Activated naive CD4-positive, alpha-beta T cell treated with anti-CD3 and anti-CD28 coated beads, Interleukin-2, amount 50 U/mL, for 16 hours (primary cell): Measurements from ENCODE around the gene CDT1.
"Not testable (repeated sequence)": the region's sequence is repeated elsewhere in the genome, so short reads cannot be mapped to it uniquely, and the experiment has no call there.

Source experiments
- DNase-seq: peaks from one replicate; pipeline ENCODE4 v3.0.0-alpha.2; 2020

The CDT1 gene

DNA sequence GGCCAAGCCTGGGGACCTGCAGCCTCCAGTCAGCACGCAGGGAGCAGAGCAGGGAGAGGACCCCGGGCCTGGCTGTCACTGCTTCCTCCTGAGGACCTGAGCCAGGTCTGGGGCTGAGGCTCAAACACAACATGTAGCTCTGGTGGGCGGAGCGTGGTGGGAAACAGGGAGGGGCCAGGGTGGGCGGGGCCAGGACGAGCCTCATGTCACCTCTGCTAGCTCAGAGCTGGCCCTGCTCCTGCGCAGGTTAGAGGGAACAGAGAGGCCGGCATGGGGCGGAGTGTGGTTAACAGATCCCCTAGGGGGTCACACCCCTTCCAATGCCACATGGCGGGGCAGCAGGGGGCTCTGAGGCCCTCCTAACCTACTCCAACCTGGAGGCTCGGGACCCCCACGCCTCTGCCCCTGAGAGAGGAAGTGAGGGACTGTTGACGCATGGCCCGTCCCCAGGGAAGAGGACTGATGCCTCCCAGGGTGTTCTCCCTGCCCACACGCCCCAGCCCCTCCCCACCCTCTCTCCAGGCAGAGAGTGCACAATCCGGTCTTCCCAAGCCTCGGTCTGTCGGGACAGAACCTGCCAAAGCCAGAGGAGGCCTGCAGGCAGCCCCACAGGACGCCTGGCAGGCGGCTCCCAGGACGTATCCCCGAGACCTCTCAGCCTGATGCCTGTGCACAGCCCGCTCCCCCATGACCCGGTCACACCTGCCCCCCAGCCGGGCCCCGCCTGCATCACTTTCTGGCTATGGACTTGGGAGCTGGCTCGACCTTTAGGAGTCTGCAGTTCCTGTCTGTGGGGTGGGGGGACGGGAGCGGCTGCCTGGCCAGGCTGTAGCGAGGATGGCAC, 33.8 kb upstream of the CDT1 start:
- no peak for DNase-seq

DNA sequence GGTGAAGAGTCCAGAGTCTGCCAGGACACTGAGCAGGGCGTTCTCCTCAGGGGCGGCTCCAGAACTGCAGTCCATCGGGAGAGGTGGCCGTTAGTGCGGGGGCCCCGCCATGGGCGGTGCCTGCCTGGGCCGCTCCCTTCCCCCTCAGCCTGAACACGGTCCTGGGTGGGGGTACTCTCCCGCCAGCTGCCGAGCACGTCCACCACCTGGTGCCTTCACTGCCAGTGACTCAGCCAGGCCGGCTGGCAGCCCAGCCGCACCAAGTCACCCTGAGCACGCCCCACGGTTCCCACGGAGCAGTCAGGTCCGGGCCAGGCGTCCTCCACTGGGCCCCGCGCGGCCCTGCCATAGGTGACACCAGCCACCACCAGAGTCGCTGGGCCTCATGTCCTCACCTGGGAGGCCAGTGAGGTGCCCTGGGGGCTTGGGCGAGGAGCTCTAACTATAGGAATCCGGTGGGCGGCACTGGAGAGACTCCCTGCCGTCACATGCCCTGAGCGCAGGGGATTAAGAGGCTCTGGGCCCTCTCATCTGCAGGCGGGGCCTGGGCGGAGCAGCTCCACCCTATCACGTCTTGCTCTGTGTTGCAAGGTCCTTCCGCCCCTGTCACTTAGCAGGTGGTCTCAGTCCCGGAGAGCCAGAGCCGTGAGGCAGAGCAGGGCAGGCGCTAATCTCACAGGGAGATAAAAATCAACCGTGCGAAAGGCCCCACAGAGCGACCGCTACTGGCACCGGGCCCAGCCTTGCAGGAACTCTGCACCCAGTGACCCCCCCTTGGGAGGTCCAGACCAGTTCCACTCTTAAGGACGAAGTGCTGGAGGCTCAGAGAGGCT, 32.9 kb upstream of the CDT1 start:
- DNase-seq: no peak

DNA sequence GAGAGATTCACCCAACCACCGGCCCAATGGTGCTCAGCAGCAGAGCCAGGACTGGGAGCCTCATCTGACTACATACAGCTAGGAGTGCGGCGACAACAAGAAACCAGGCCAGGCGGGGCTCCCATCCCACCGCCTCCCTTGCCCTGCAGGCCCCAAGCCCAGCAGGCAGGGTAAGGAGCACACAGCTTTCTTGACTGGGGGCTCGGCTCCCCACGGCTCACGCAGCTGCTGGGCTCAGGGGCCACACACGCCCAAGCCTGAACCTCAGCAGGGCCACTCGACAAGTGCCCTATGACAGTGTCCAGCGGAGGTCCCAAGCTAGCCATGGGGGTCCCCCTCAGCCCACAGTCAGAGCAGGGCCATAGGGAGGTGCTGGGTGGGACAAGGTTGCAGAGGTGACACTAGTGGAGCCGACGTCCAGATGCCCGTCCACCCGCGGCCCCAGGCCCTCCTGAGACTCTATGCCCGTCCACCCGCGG, 32.3 kb upstream of the CDT1 start:
- DNase-seq: no peak

DNA sequence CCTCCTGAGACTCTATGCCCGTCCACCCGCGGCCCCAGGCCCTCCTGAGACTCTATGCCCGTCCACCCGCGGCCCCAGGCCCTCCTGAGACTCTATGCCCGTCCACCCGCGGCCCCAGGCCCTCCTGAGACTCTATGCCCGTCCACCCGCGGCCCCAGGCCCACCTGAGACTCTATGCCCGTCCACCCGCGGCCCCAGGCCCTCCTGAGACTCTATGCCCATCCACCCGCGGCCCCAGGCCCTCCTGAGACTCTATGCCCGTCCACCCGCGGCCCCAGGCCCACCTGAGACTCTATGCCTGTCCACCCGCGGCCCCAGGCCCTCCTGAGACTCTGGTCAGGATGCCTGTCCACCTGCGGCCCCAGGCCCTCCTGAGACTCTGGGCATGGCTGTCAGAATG, 31.8 kb upstream of the CDT1 start:
- DNase-seq: not testable (repeated sequence)

DNA sequence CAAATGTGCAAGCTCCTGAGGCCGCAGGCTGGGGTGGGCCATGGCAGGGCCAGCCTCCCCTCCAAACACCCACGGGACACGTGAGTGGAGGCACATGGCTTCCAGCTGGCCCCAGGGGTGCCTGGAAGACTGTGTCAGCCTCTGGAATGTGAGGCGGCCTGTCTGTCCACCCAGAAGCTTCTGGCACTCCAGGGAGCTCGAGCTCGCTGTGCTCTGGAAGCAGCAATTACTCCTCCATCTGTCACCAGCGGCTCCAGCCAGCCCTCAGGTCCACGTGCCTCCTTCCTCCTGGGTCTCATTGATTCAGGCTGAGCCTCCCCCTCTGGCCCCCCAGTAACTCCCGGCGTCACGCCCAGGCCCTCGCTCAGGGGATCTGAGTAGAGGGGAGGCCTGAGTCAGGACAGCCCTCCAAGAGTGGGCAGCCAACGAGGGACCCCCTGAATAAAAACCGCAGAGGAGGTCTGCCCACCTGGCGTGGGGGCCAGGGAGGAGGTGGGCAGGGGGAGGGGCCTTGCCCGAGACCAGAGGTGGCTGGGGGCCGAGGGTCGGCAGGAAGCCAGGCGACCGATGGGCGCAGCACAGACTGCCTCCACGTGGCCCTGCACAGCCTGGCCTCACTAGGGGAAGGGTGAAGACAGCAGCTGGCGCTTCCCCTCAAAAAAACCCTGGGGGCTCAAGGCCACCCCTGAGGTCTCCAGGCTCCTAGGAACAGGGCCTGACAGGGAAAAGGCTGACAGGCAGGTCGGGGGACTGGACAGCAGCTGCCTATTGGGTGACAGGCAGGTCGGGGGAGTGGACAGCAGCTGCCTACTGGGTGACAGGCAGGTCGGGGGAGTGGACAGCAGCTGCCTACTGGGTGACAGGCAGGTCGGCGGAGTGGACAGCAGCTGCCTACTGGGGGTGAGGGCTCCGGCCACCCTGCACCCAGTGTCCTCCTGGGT, 30.4 kb upstream of the CDT1 start:
- no peak for DNase-seq

DNA sequence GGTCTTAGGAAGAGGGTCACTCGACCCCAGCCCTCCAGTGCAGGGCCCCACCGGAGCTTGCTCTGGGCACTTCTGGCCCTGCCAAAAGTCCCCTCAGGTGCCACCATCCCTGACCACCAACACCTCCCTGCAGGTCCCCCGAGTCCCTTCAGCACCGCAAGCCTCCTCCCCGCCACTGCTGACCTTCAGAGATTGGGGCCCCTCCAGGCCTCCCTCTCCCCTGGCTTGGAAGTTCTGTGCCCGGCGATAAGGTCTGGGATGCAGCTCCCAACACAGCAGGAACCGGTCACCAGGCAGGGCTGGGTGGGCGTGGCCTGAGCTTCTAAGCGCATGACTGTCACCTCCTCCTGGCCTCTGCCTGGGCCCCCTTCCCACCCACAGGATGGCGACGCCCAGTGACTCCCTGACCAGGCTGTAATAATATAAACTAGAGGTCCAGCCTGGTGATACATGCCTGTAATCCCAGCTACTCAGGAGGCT, 29.7 kb upstream of the CDT1 start:
- DNase-seq: no peak

DNA sequence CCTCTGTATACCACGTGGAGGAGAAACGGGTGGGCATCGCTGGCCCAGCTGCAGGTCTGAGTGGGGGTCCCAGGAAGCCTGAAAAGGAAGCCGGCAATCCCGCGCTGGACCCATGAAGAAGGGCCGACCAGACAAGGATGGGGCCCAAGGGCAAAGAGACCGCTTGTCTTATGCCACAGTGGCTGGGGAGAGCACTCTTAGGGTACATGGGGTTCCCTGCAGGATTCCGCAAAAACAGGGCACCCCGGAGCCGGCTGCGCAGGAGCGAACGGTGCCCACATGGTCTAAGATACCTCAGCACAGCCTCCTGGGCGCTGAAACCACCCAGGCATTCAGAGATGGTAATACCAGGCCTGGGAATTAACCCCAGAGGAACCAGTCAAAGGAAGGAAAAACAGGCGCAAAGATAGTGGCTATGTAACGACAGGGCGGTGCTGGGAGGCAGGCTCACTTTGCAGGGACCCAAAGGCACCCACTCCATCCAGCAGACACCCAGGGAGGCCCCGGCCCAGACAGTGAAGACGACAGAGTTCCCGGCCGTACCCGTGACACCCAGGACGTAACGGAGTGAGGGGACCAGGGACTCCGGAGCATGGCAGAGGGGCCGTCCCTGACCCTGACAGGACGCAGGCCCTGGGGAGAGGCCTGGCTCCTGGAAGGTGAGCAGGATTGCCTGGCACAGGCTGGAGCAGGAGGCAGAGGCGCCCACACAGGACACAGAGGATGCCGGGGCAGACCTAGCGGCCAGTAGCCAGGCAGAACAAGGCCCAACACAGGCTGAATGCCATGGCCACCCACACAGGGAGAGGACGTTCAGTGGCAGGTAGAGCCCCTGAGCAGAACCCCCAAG, 28.8 kb upstream of the CDT1 start:
- no peak for DNase-seq

DNA sequence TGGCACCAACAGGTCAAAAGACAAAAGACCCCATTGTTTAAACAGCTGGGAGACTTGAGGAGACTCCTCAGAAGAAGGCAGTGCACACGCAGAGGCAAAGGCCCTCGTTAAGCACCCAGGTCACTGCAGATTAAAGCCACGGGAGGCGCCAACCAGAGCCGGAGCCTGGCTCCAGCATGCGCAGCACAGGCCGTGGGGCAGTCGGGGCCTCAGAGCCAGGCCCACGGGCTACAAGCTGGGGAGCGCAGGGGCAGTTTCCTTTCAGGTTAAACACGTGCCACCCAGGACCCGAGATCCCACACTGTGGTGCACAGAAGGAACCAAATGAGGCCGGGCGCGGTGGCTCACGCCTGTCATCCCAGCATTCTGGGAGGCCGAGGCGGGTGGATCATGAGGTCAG, 27.8 kb upstream of the CDT1 start:
- no peak for DNase-seq

DNA sequence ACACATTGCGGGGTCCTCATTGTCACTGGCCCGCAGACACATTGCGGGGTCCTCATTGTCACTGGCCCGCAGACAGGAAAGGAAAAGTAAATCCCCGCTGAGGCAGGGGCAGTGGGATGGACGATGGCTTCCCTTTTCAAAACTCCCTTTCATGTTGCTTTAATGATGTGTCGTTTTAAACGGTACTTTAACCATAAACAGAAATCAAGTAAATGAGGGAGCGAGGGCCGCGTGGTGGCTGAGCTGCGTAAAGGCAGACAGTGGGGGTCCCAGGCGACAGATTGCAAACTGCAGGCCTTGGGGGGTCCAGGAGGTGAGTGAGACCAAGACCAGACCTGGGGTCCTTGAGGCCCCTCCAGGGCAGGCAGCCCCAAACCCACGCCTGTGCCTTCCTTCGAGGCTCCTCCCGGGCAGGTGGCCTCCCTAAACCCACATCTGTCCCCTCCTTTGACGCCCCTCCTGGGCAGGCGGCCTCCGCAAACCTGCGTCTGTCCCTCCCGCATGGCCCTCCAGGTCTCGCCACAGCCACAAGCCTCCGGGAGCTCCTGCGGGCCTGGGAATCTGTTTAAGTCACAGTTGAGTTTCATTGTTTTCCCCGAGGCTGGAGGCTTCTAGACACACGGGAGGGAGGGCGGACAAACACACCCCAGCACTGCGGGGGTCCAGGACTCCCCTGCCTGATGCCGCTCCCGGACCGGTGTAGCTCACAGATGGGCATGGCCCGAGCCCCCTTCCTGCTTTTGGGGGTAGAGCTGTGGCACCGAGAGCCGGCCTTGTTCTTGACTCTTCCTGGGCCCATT, 25.9 kb upstream of the CDT1 start:
- DNase-seq: no peak

DNA sequence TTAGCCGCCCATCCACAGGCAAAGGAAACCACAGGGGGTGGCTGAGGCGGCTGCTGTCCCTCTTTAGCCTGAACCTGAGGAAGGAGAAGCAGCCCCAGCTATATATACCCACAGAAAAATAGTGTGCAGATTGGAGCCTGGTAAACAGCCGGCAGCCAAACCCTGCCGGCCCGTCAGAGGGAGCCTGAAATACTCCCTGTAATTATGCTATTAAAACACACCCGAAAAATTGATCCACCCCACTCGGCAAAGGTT, 25.4 kb upstream of the CDT1 start:
- no peak for DNase-seq

DNA sequence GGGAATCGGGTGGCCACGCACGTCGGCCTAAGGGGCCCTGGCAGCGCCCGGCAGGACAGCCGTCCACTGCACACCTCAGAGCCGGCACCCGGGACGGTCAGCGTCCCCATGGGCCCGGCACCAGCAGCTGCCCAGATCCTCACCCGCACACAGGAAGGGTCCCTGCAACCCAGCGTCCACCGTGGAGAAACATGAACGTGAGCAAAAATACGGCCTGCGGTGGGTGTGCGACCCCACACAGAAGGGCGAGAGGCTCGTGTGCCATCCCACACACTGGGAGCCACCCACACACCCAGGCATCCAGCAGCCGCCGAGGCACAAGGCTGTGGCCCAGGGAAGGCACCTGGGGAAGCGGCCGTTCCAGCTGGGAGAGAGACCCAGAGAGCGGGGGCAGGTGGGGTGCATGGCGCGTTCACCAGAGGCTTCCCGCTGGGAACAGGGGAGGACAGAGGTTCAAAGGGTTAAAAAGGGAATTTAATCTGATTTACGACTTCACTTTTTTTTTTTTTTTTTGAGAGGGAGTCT, 25.0 kb upstream of the CDT1 start:
- DNase-seq: no peak

DNA sequence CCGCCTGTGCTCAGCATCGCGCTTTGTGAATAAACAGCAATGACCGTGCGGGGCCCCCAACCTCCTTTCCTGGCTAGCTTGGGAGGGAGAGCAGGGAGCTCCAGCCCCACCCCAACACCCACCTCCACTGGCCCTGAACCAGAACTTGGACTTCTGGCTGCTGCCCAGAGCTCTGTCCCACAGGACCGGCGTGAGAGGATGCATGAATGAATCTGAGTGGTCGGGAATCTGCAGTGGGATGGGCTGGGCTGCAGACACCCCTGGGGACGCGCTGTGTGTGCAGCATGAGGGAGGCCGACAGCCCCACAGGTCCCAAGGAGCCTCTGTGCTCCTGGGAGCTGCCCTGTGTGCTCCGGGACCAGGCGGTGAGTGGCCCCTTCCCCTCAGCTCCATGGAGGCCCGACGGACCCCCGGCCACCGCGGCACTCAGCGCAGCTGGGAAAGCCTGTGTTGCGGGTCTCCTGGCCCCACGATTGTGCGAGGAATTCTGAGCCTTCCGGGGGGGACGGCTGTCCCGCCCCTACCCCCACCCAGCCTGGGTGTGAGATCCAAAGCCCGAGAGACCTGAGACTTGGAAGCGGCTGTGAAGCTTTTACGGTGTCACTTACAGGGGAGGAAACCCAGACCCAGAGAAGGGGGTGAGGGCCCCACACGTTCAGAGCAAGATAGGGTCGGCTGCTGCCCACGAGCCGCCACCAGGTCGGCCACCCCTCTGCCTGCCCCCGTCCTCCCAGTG, 24.0 kb upstream of the CDT1 start:
- no peak for DNase-seq

DNA sequence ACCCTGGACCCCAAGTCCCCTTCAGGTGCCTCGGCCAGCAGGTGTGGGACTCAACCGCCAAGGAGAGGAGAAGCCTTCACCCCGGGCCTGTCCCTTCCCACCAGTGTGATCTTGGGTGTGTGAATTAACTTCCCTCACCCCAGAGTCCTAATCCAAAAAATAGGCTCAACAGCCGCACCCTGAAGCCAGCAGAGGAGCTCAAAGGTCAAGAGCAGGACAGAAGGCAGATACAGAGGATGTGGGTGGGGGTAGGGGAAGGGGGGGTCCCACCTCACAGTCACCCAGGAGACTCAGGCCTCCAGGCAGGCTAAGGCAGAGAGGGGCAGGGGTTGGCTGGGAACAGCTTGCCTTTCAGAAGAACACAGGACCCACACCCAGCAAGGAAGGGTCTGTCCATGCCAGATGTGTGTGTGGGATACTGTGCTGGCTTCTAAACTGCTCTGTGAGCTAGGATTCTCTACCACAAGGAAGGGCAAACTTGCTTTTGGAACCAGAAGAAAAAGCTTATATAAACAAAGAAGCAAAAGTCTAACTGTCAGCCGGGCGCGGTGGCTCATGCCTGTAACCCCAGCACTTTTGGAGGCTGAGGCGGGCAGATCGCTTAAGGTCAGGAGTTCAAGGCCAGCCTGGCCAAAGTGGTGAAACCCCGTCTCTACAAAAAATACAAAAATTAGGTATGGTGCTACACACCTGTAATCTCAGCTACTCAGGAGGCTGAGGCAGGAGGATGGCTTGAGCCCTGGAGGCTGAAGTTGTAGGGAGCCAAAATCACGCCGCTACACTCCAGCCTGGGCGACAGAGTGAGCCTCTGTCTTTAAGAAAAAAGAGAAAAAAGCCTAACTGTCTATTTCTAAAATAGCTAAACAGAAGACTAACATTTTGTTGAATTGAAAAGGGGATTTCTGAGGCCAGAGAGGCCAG, 23.2 kb upstream of the CDT1 start:
- DNase-seq: no peak

DNA sequence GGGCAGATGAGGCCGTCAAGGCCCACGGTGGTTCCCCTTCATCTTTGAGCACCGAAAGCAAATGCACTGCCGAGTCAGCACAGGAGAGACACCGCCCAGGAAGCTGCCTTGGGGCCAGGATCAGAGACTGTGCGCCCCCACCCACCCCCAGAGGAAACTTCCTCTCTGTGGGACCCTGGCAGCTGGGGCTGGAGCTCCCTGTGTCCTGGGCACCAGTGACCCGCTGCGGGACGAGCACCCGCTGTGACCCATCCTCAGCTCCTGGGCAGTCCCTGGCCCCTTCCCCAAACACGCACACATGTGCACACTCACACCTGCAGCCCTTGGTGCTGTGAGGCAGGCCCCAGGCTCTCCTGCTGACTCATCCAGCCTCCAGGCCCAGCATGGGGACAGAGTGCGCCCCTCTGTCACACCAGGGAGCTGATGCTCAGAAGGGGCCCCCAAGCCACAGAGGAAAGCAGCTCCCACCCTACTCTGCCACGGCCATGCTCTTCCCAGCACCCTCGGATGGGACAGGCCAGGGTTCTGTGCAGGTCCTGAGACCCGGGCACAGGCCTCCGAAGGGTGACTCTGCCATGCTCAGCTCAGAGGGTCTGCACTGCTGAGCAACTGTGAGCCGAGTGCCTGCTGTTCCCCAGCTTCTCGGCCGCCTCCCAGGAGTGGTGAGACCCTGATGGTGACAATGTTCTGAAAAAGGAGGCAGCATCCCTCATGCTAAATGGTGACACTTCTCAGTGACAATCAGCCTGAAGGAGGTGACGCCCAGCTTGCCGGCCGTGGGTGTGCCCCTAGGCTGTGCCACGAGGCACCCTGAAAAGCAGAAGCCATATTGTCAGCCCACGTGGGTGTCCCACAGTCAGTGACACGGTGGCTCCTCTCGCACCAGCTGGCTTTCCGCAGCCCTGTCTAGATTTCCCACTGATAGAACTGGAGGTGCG, 22.2 kb upstream of the CDT1 start:
- peak; percentile 68 for DNase-seq

DNA sequence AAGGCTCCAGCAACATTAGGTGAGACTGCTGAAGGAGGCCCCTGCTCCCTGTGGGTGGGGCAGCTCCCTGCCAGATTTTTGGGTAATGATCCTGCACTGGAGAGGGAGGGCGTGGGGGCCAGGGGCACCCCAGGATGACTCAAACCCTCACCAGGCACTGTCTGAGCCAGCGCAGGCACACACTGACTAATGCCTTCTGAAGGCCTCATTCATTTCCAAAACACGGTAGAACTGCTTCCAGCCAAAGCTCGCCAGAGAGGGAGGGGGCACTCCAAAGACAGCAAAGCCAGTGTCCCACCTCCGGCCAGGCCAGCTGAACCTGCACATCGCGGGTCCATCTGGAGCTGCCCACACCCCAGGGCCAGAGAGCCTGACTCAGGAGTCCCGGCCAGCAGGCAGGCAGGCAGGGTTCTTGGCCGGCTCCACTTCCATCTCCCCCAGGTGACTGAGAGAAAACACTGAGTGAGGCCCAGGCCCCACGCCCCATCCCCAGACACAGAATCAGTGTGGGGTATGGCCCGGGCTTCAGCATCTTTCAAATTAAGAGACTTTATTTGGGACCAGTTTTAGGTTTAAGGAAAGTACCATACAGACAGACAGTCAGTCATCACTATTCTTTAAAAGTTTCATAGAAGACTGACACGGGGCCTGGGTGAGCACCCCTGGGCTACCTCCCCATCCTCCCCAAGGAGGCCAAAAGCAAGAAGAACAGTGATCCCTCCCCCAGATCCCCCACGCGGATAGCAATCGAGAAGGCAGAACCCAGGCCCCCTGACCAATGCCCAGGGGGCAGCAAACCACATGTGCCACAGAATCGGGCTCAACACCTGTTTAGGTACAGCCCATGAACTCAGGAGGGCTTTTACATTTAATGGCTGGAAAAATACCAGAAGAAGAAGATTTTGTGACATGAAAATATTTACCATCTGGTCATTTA, 20.9 kb upstream of the CDT1 start:
- peak; percentile 82 for DNase-seq

DNA sequence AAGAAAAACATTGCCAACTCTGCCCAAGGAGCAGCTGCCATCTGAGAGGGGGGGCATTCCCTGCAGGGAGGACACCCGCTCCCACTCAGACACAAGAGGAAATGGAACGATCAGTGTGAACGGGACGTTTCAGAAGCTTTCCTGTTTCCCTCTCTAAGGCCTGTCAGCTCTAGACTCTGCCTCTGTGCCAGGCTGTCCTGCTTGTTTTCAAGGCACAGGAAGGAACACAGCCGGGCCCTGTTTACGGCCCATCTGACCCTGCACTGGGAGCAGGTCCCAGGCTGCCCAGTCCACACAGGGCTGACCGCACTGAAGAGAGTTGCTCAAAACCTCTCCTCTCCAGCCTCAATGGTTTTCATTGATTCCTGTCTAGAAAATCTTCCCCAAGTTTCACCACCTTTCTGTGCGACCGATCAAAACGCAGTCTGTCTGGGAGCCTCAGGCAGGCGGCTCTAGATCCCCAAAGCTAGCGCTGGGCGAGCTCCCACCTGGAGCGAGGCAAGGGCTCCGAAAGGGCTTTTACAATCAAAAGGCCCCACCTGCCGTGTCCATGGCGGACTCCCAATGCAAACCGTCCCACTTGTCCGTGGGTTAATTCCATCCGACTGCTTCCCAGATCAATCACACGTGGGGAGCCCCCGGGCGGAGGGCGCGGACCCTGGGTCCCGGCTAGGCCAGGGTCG, 20.1 kb upstream of the CDT1 start:
- no peak for DNase-seq
